Cardiac muscle cell (in vitro differentiated cells and primary cell): Measurements from ENCODE around the gene VSTM2B. TPM values are rescaled to one million over a fixed set of nuclear protein-coding genes. Genes with fewer than 3 reads are reported as not detected.

Source experiments
- DNase-seq, 2 donors: peaks; one replicate each; pipeline versions ENCODE4 v3.0.0 to v3.0.0-alpha.2; 2010 to 2017; ENCODE audit warnings: low read depth in 1 of 2, low spot score in 1 of 2
- H3K27ac ChIP-seq: fragments of 200-600 bp; sonication (generic); 2 replicates; pipeline ENCODE4 v1.5.1; 2016
- H3K27me3 ChIP-seq: fragments of 200-600 bp; sonication (generic); 2 replicates; pipeline ENCODE4 v1.6.0; 2016; ENCODE audit warnings: control low read depth
- H3K36me3 ChIP-seq: fragments of 200-600 bp; sonication (generic); 2 replicates; pipeline ENCODE4 v1.5.1; 2016; ENCODE audit warnings: control low read depth
- H3K4me1 ChIP-seq: fragments of 200-600 bp; sonication (generic); 2 replicates; pipeline ENCODE4 v1.8.1; 2017; ENCODE audit warnings: low read depth, mild to moderate bottlenecking, mixed run types
- H3K4me3 ChIP-seq: fragments of 200-600 bp; sonication (generic); 2 replicates; pipeline ENCODE4 v1.5.1; 2016; ENCODE audit warnings: mild to moderate bottlenecking
- H3K9me3 ChIP-seq: fragments of 200-600 bp; sonication (generic); 2 replicates; pipeline ENCODE4 v1.5.1; 2017; ENCODE audit warnings: low read depth, mild to moderate bottlenecking, control low read depth
- polyA plus RNA-seq: library from polyadenylated mRNA; unstranded; fragments of >200 nt; fragmentation: Nextera tagmentation; extraction: Ambion mirVana; gene quantifications from 2 replicates; pipeline ENCODE4 v1.2.1, GENCODE V29; 2016
- total RNA-seq: library from RNA; depleted of rRNA; stranded (reverse); fragments of >200 nt; gene quantifications from 2 replicates; pipeline ENCODE4 v1.2.3, GENCODE V29; 2016
- TF ChIP-seq, protein P1 (sequence below): IDR thresholded peaks from 2 replicates; pipeline ENCODE4 v1.5.1; 2012; ENCODE audit warnings: low read depth, mild to moderate bottlenecking, low read length

The VSTM2B gene
- total and polyA plus RNA-seq, 2 experiments from 2014 or later: 0.39 TPM; not detected in 1

DNA sequence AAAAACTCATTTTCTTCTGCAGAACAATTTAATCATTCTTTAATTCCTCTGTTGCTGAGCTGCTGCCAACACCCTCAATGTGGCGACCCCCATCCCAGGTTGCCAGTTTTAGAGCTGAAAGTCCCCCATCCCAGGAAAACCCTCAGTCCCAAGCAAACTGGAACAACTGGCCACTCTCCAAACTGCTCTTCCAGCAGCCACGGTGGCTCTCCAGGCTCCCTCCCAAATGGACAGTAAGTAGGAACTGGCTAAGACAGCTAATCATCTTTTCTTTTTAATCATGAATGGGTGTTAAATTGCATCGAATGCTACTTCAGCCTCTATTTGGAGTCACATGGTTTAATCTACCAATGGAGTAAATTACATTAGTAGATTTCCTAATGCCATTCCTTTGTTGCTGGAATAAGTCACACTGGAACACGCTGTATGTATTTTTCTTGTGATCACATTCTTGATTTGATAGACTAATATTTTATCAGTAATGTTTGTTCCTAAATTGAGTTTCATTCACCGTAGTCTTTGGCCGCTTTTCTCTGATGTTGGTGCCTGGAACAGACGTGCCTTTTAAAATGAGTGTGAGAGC is 33.7 kb upstream of the VSTM2B start:
- Histone ChIP-seq H3K4me1 (no peaks in the 10 kb centered on the region), H3K27me3 (peaks cover 3% of the 10 kb centered on the region), H3K4me3 (no peak overlapping the region), H3K9me3 (no peaks in the 10 kb centered on the region), H3K27ac (no peak overlapping the region), H3K36me3 (no peaks in the 10 kb centered on the region)
- TF ChIP-seq, protein P1, sequence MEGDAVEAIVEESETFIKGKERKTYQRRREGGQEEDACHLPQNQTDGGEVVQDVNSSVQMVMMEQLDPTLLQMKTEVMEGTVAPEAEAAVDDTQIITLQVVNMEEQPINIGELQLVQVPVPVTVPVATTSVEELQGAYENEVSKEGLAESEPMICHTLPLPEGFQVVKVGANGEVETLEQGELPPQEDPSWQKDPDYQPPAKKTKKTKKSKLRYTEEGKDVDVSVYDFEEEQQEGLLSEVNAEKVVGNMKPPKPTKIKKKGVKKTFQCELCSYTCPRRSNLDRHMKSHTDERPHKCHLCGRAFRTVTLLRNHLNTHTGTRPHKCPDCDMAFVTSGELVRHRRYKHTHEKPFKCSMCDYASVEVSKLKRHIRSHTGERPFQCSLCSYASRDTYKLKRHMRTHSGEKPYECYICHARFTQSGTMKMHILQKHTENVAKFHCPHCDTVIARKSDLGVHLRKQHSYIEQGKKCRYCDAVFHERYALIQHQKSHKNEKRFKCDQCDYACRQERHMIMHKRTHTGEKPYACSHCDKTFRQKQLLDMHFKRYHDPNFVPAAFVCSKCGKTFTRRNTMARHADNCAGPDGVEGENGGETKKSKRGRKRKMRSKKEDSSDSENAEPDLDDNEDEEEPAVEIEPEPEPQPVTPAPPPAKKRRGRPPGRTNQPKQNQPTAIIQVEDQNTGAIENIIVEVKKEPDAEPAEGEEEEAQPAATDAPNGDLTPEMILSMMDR: no peak
- DNase-seq: no peak

DNA sequence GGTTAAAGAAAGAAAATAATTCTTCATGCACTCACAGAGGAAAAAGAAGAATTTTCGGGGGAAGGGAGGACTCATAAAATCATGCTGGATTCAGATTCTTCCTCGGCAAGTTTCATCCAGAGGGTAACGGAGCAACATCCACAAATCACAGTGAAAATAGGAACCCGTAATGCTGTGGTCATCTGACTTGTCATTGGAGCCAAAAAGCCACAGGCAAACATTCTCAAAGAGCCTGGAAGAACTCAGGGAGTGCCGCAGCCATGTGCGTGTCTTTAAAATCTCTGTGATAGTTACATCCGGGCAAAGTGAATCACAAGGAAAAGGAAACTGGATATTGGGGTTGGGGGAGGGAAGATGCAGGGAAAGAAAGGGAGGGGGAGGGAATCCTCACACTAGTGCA is 33.0 kb upstream of the VSTM2B start:
- Histone ChIP-seq H3K27me3 (peaks cover 3% of the 10 kb centered on the region), H3K4me1 (no peaks in the 10 kb centered on the region), H3K4me3 (no peak overlapping the region), H3K27ac (no peak overlapping the region), H3K36me3 (no peaks in the 10 kb centered on the region), H3K9me3 (no peaks in the 10 kb centered on the region)
- no peak for DNase-seq
- TF ChIP-seq, protein P1: no peak

DNA sequence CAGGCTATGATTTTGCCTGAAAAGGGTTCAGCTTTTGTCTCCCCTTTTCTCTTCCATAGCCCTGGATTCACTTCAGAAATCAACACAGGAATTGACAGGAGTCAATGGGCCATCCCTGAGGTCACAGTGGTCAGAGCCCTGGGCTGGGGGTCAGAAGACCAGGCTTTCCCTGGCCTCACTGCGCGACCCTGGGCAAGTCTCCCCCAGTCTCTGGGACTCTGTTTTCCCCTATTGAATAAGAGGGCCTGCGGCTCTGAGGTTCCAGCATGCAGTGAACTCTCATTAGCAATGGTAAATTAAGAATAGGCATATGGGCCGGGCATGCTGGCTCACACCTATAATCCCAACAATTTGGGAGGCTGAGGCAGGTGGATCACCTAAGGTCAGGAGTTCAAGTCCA is 30.7 kb upstream of the VSTM2B start:
- no peaks in the 10 kb centered on the region for H3K4me1 ChIP-seq

DNA sequence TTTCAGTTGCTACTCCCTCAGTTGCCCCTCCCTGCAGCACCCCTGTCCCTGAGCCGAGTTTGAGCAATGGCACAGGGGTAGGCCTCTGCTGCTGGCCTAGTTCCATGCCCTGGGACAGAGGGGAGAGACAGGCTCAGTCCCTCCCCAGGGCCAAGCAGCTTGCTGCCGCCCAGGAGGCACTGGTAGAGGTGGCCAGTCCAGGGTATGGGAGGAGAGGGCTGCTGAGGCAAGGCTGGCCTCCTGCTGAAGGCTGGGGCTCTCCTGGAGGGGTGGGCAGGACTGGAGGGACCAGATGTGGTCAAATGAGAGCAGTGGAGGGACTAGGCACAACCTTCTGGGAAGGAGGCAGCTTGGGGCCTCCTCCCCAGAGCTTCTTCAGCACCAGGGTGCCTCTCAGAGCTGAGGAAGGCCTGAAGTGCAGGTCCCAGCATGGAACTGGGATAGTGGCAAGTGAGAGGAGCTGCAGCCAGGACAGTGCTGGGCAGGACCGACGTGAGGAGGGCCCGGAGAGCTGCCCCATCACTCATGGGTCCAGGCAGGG is 29.8 kb upstream of the VSTM2B start:
- no peak overlapping the region for H3K27ac ChIP-seq
- H3K9me3 ChIP-seq: no peaks in the 10 kb centered on the region
- DNase-seq: no peak
- H3K36me3 ChIP-seq: no peaks in the 10 kb centered on the region
- H3K4me3 ChIP-seq: no peak overlapping the region
- H3K4me1 ChIP-seq: no peaks in the 10 kb centered on the region
- TF ChIP-seq, protein P1: no peak
- H3K27me3 ChIP-seq: peaks cover 3% of the 10 kb centered on the region

More for the DNA sequence above, 30.7 kb upstream of the VSTM2B start:
- H3K36me3 ChIP-seq: no peaks in the 10 kb centered on the region
- no peaks in the 10 kb centered on the region for H3K9me3 ChIP-seq
- peaks cover 3% of the 10 kb centered on the region for H3K27me3 ChIP-seq
- TF ChIP-seq, protein P1: no peak
- no peak overlapping the region for H3K4me3 ChIP-seq
- no peak for DNase-seq
- H3K27ac ChIP-seq: no peak overlapping the region

DNA sequence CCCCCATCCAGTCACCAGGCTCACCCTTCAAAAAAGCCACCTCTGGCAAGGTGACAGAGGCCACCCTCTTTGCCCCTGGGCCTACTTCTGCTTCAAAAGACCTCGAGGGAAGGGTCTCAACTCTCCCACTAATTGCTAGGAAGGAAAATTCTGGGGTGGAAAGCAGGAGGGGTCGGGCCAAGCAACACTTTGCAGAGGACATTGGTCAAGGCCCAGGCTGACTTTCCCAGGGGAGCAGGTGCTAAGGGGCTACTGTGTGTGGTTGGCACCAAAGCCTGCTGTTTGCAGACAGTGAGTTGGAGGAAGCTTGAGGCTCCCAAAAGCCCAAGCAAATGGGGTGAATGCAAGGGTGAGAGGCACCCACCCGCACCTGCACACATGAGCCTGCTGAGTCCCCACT is 28.6 kb upstream of the VSTM2B start:
- H3K9me3 ChIP-seq: no peaks in the 10 kb centered on the region
- H3K36me3 ChIP-seq: no peaks in the 10 kb centered on the region
- H3K27me3 ChIP-seq: peaks cover 3% of the 10 kb centered on the region
- no peaks in the 10 kb centered on the region for H3K4me1 ChIP-seq
- no peak for DNase-seq
- H3K27ac ChIP-seq: no peak overlapping the region
- H3K4me3 ChIP-seq: no peak overlapping the region
- TF ChIP-seq, protein P1: no peak
